GM19324 (cell line): ENCODE results near the gene PDE1C.
A peak's percentile ranks its signal among the peaks of the same experiment; 100 is the strongest.

Source experiments
- ATAC-seq: cut with Tn5 transposase; IDR thresholded peaks from one replicate; pipeline ENCODE4 v1.9.1; 2021; ENCODE audit warnings: mild to moderate bottlenecking, moderate library complexity; ENCODE audit not compliant: unreplicated experiment, low FRiP score

Gene PDE1C

DNA sequence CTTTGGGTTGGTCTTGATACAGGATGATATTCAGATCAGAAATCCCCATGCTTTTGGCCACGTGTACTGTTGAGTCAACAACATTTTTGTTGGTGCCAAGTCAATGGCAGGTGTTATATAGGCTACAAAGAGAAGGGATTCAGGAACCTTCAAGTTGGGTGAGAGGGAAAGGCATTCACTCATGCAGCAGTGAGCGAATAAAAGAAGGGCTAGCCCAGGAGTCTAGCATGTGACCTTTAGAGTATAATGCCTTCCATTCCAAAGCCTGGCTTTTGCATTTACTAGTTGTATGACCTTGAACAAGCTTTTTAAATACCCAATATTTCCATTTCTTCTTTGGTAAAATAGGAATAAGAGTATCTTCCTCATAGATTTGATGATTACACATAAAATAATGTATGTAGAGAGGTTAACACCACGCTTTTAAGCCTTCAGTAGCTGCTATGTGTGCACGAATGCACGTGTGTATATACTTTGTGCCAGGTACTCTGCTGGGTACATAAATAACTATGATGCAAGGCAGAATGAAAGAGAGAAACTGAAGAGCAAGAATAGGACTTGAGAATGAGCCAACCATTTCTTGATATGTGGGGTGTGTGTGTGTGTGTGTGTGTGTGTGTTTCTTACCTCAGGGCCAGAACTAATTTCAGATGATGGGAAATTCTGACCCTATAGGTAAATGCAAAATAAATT lies 163.6 kb downstream of the PDE1C start:
- no peak for ATAC-seq

GRCh38 chr7:31903962-31904361 lies 166.2 kb downstream of the PDE1C start:
- no peak for ATAC-seq

DNA sequence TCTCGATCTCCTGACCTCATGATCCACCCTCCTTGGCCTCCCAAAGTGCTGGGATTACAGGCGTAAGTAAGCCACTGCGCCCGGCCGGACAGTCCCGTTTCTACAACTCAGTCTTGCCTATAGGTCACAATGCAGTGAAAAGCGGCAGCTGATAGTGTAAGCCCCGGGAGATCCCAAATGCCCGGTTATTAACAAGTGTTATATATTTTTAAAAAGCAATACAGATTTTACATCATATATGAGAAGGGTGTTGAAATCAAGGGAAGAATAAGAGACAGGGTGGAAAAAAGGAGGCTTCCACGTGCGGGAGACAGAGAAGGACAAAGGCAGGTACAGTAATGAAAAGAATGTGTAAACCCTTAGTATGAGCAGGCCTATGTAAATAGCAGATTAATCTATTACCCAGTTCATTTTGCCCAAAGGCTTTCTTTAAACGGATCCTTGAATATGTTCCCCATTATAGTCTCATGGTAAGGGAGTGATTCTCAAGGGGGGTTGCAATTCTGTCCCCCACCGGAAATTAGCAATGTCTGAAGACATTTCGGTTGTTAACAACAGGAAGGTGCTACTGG lies 170.8 kb downstream of the PDE1C start:
- ATAC-seq: no peak

GRCh38 chr7:31896925-31897324 lies 173.3 kb downstream of the PDE1C start:
- ATAC-seq: no peak

GRCh38 chr7:31894308-31894707 lies 175.9 kb downstream of the PDE1C start:
- no peak for ATAC-seq

- no peak for ATAC-seq
Observed at GRCh38 chr7:31893365-31893764, 176.8 kb downstream of the PDE1C start.

DNA sequence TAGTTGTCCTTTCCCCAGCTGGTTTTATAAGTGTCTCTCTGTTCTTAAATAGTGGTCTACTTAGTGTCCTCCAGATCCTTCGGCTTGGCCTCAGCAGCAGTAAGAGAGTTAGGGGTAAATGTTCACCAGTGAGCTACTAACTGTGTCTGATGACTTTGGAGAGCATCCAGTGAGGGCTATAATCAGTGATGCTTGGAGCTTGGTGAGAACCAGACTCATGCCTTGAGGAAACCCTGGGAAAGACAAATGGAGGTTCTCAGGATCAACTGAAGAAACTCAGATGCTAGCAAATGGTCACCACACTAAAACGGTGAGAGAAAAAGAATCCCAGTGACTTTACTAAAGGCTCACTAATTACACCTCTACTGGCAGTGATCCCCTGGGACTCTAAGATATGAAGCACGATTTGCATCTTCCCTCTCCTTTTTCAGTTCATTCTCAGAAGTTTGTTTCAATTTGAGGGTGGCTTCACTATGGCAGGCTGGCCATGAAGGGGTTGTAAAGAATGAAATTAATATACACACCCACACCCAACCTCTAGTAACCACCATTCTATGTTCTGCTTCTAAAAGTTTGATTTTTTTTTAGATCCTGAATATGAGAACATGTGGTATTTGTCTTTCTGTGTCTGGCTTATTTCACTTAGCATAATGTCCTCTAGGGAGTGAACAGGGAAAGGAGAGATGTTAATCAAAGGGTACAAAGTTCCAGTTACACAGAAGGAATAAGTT lies 177.9 kb downstream of the PDE1C start:
- peak; percentile 89 for ATAC-seq

GRCh38 chr7:31890766-31891165 lies 179.4 kb downstream of the PDE1C start:
- no peak for ATAC-seq

DNA sequence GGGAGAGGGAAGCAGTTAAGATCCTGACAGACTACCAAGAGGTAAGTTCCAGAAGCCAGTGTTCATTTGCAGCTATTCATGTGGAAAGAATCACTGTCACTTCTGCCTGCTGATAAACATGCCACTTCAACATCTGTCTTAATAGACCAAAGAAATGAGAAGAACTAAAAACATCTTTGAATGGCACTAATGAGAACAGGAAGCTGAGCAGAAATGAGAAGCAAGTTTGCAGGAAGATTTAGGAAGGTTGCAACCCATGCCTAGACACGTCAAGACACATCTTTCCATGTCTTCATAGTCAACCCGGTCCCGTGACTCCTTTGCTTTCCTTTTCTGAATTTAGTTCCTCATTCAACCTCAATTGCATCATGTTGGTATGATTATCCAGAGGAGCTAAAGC lies 180.0 kb downstream of the PDE1C start:
- ATAC-seq: no peak

DNA sequence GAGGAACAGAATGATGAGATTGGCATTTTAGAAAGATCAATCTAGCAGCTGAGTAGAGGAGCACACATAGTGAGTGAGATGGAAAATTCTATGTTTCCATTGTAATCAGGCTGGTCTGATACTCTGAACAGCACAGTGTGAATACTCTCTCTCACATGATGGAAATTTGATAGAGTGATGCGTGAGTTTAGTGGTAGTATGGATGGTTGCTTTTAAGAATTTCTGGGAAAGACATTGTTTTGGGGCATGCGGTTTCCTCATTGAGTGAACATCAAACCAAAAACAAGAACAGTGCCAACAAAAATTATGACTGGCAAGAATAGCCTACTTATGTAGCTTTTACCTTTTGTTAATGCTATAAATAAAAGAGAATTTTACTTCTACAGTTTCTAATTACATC lies 183.2 kb downstream of the PDE1C start:
- no peak for ATAC-seq

GRCh38 chr7:31885171-31885570 lies 185.0 kb downstream of the PDE1C start:
- no peak for ATAC-seq

DNA sequence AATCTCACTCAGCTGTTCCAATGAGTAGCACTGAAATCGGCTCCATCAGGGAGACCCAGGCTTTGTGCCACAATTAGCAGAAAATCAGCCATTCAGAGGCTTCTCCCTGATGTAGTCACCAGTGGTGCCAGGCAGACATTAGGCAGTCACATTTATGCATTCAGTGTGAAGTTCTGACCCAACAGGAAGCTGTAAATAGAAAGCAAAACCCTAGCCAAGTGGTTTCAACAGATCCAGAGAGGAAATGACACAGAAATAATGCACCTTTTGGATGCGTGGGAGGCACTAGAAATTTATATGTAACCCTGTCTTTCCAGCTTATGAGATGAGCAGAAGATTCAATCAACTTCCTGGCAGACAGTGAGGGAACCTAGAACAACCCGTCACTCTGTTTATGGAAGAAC lies 186.4 kb downstream of the PDE1C start:
- peak; percentile 59 for ATAC-seq

- ATAC-seq: no peak
Observed at GRCh38 chr7:31882187-31882586, 188.0 kb downstream of the PDE1C start.

DNA sequence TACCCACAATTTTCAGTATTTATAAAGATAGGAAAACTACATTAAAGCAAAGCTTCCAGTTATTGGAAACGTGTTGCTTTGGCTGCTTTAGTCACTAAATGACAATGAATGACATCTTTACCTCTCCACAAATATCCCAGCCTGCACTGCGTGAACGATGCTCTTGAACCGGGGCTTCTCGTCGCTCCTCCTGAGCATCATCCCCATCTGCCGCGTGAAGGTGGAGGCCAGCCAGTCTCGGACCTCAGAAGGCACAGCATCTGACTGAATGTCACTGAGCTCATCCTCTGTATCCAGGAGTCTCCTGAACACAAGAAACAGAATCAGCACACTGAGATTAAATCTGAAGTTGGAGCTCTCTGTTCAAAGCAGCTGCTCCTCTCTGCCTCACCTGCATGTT lies 191.3 kb downstream of the PDE1C start:
- ATAC-seq: no peak

- no peak for ATAC-seq
Observed at GRCh38 chr7:31875424-31875823, 194.8 kb downstream of the PDE1C start.

DNA sequence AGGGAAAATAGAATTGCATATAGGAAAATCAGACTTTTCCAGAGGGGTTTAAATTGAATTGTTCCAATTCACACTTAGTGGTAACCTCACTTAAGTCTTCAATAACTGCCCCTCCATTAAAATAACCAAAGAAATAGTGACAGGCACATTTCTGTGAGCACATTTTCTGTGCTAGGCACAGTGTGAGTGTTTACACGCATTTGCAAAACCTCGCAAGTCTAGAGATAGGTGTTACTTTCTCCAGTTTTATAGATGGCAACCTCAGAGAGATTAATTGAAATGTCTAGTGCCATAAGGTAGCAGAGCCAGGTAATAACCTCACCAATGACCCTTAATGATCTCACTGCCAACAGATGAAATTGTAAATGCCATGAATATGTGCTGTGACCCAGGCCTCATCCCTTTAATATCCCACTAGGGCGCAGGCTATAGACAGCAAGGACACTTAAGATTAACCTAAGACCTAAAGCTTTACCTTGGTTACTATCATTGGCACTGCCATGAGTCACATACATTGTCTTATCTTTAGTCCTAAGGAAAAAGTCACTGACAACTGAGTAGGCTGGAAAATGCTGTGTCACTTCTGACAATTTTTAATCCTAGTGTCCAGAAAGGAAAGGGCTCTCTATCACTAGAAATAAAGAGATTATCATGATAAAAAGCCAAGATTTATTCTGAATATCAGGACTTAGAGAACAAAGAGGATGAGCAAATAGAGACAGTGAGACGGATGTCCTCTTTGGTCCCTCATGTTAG lies 195.4 kb downstream of the PDE1C start:
- no peak for ATAC-seq

DNA sequence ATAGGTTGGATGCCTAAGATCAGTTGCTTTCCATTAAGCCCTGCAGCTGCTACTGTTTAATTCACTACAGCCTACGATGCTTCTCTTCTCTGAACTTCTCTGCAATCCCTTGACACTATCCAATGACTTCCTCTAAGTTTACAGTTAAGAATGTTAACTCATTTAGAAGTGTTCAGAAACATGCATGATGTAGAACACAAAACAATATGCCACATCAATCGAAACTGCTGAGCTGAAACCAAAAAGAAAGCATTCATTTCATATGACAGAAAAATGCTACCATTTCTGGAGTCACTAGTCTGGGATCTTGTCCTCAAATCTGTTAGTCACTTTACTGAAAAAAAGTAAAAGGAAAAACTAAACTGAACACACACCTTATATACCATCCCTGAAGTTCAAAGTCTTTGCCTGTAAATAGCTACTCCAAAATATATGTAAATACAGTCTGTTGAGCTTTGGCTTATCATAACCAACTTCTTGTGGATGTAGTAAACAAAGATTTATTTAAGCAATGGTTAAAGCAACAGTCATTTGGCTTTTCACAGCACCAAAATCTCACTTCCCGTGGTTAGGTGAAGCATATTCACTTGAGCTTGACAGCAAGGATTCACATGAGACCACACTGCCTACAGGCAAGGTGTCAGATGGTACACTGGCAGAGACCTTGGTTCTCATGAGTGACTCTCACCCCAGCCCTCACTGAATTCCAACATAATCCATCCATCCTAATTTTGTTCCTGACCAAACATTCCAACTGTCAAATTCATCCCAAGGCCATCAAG lies 196.2 kb downstream of the PDE1C start:
- ATAC-seq: peak; percentile 51

DNA sequence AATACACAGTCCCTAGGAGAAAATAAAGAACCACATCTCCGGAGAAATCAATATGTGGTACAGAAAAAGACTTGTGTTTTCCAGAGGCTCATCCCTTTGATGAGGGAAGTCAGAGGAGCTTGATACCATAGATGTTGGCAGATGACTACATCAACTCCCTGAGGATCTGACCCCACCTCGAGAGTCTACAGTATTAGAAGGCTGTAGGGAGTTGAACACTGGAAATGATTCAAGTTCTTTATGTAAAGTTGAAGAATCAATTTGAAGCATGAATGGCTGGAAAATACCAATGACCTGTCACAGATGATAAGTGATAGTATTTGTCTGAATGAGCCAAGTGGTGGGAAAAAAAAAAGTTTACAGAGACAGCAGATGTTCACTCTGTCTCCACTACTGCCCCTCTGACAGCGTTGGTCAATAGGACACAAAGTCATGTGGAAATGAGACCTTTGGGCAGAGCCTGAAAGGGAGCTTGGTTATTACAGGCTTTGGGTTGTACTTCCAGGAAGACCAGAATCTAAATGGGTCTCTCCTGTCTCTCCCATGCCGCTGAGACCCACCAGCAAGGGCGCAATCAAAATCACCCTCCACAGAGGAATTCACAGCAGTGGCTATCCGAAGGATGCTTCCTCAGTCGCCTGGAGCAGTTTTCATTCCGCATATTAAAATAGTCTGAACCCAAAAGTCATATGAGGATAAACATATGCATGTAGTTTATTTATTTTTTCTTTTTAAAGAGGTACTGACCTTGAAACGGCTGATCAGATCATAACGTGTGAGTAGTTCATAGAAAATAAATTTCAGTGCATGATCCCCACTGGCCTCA lies 197.4 kb downstream of the PDE1C start:
- no peak for ATAC-seq

DNA sequence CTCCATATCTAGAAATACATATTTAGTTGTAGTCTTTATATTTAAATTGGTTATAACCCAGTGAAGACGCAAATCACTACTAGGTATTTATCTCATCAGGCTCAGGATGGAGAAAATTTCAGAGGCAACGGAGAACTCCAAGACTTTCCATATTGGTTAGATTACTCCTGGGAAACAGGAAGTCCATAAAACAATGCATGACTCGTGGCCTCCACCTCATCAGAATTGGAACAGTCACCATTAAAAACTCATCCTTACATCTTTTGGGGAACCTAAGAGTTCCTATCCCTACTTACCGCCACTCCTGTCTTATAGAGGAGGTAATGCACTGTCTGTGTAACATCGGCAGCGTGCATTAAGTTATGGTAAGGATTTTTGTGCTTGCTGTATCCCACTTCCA lies 205.6 kb downstream of the PDE1C start:
- ATAC-seq: no peak

DNA sequence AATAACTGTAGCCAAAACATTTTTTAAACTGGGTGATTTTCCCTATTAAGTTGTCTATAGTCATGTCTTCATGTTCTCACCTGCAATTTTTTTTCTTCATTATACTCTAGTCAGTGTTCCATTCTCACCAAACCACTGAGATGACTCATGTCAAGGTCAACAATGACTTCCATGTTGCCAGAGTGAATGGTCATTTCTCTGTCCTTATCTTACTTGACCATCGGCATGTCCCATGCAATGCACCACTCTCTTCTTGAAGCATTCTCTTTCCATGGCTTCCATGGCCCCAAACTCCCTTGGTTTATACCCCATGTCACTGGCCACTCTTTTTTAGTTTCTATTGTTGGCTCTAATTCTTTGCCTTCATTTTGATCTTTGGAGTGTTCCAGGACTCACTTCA lies 209.3 kb downstream of the PDE1C start:
- ATAC-seq: no peak
